SK-N-SH (cell line): Measurements from ENCODE around the gene MGA. TPM values are rescaled to one million over a fixed set of nuclear protein-coding genes. Genes with fewer than 3 reads are reported as not detected.

Experiments used
- CTCF ChIA-PET: fragments of 300-600, 350-600 bp; formaldehyde crosslinking; extraction: SDS; loops from one replicate; lab custom pipeline; 2021; lab: Yijun Ruan, JAX
- POLR2A ChIA-PET: fragments of 350-600 bp; sonication (Branson Sonifier 250); formaldehyde crosslinking; extraction: SDS; loops from one replicate; lab custom pipeline; 2020; ENCODE audit warnings: antibody characterized with exemption, inconsistent platforms; lab: Yijun Ruan, JAX
- DNase-seq: peaks from one replicate; pipeline ENCODE4 v3.0.0; 2012
- H2AFZ ChIP-seq: fragments of 200-600 bp; sonication (generic); 2 replicates; pipeline ENCODE4 v1.8.1; 2016; ENCODE audit warnings: antibody characterized with exemption, mild to moderate bottlenecking, low read depth
- H3F3A ChIP-seq: fragments of 200-600 bp; sonication (generic); replicated peaks from 2 replicates; pipeline ENCODE3; 2016; ENCODE audit warnings: antibody characterized with exemption, mild to moderate bottlenecking; ENCODE audit not compliant: insufficient read depth
- H3K27ac ChIP-seq, 2 experiments: fragments of 200-500 bp in 1 of 2; fragments of 200-600 bp in 1 of 2; sonication (Bioruptor generic) in 1 of 2; sonication (generic), shearing (Covaris generic) in 1 of 2; 2 replicates each; pipeline versions ENCODE4 v1.5.1 to v1.6.1; 2014 to 2016; ENCODE audit warnings: low read depth in 2 of 2, inconsistent platforms in 1 of 2, low read length in 1 of 2, mild to moderate bottlenecking in 1 of 2, mixed read lengths in 1 of 2
- H3K27me3 ChIP-seq: fragments of 200-600 bp; sonication (generic), shearing (Covaris generic); 2 replicates; pipeline ENCODE4 v1.6.1; 2016; ENCODE audit warnings: mixed run types; ENCODE audit not compliant: insufficient read depth
- H3K36me3 ChIP-seq, 2 experiments: fragments of 200-500 bp in 1 of 2; fragments of 200-600 bp in 1 of 2; sonication (Bioruptor generic) in 1 of 2; sonication (generic) in 1 of 2; replicated peaks in 1 of 2; 2 replicates each; pipeline versions ENCODE3 to v1.5.1; 2014 to 2016; ENCODE audit warnings: low read length in 1 of 2, mild to moderate bottlenecking in 1 of 2; ENCODE audit not compliant: insufficient read depth in 2 of 2, control insufficient read depth in 1 of 2
- H3K4me1 ChIP-seq, 2 experiments: fragments of 200-500 bp in 1 of 2; fragments of 200-600 bp in 1 of 2; sonication (Bioruptor generic) in 1 of 2; sonication (generic), shearing (Covaris generic) in 1 of 2; 2 replicates each; pipeline versions ENCODE4 v1.5.1 to v1.6.1; 2014 to 2016; ENCODE audit warnings: low read depth in 1 of 2, low read length in 1 of 2, mixed run types in 1 of 2; ENCODE audit not compliant: insufficient read depth in 2 of 2, control insufficient read depth in 1 of 2
- H3K4me2 ChIP-seq: fragments of 200-600 bp; sonication (generic), shearing (Covaris generic); 2 replicates; pipeline ENCODE4 v1.6.1; 2017; ENCODE audit warnings: mixed run types
- H3K4me3 ChIP-seq, 2 experiments: fragments of 200-500 bp in 1 of 2; fragments of 200-600 bp in 1 of 2; sonication (Bioruptor generic) in 1 of 2; sonication (generic), shearing (Covaris generic) in 1 of 2; 2 replicates each; pipeline versions ENCODE4 v1.5.1 to v1.8.1; 2014 to 2016; ENCODE audit warnings: low read depth in 2 of 2, inconsistent platforms in 1 of 2, low read length in 1 of 2, mild to moderate bottlenecking in 1 of 2, mixed read lengths in 1 of 2, moderate library complexity in 1 of 2
- H3K79me2 ChIP-seq: fragments of 200-600 bp; sonication (generic); 2 replicates; pipeline ENCODE4 v1.8.1; 2017; ENCODE audit warnings: mild to moderate bottlenecking; ENCODE audit not compliant: insufficient read depth
- H3K9ac ChIP-seq: fragments of 200-600 bp; sonication (generic); 2 replicates; pipeline ENCODE4 v1.6.1; 2017; ENCODE audit warnings: mixed run types
- H3K9me2 ChIP-seq: fragments of 200-600 bp; sonication (generic); 2 replicates; pipeline ENCODE4 v1.6.1; 2017; ENCODE audit warnings: mixed run types
- H3K9me3 ChIP-seq: fragments of 200-600 bp; sonication (generic); 2 replicates; pipeline ENCODE4 v1.6.1; 2017; ENCODE audit warnings: mixed run types, mild to moderate bottlenecking, moderate library complexity
- H4K20me1 ChIP-seq: fragments of 200-600 bp; sonication (generic); 2 replicates; pipeline ENCODE4 v1.6.1; 2017; ENCODE audit warnings: mild to moderate bottlenecking, mixed run types; ENCODE audit not compliant: insufficient read depth
- CHD2 ChIP-seq: fragments of 150-350 bp; IDR thresholded peaks from 2 replicates; pipeline ENCODE4 v1.6.1; 2018; ENCODE audit warnings: low read length; ENCODE audit not compliant: partially characterized antibody
- ELF1 ChIP-seq: IDR thresholded peaks from 2 replicates; pipeline ENCODE4 v1.4.0; 2012
- EP300 ChIP-seq, 2 experiments: IDR thresholded peaks; 2 replicates each; pipeline versions ENCODE4 v1.4.0 to v1.6.1; 2012; ENCODE audit warnings: borderline replicate concordance in 1 of 2, low read depth in 1 of 2, low read length in 1 of 2
- EZH2phosphoT487 ChIP-seq: fragments of 200-600 bp; sonication (generic); IDR thresholded peaks from 2 replicates; pipeline ENCODE4 v1.6.1; 2017; ENCODE audit warnings: low read depth, mixed run types, mild to moderate bottlenecking, antibody characterized with exemption, moderate library complexity, borderline replicate concordance
- FOSL2 ChIP-seq: IDR thresholded peaks from 2 replicates; pipeline ENCODE4 v1.4.0; 2012; ENCODE audit warnings: low read depth, mild to moderate bottlenecking, moderate library complexity, borderline replicate concordance
- FOXJ3 ChIP-seq: sonication (generic); formaldehyde crosslinking; IDR thresholded peaks from 2 replicates; pipeline ENCODE4 v1.5.1; 2020; ENCODE audit warnings: mild to moderate bottlenecking, missing genetic modification reagents
- FOXM1 ChIP-seq: IDR thresholded peaks from 2 replicates; pipeline ENCODE4 v1.4.0; 2012; ENCODE audit warnings: low read depth, mild to moderate bottlenecking
- GABPA ChIP-seq: IDR thresholded peaks from 2 replicates; pipeline ENCODE4 v1.4.0; 2012; ENCODE audit warnings: low read depth, mild to moderate bottlenecking
- MXI1 ChIP-seq: IDR thresholded peaks from 2 replicates; pipeline ENCODE4 v1.6.1; 2012; ENCODE audit warnings: mild to moderate bottlenecking, low read depth, low read length, improper control_type of control experiment
- NFIC ChIP-seq: IDR thresholded peaks from 2 replicates; pipeline ENCODE4 v1.4.0; 2012; ENCODE audit warnings: borderline replicate concordance
- NRF1 ChIP-seq: IDR thresholded peaks from 2 replicates; pipeline ENCODE4 v1.6.1; 2012; ENCODE audit warnings: low read depth, mild to moderate bottlenecking, low read length
- POLR2AphosphoS5 ChIP-seq: IDR thresholded peaks from 2 replicates; pipeline ENCODE4 v1.6.1; 2012; ENCODE audit warnings: low read depth, low read length
- RAD21 ChIP-seq: IDR thresholded peaks from 2 replicates; pipeline ENCODE4 v1.6.1; 2012; ENCODE audit warnings: mild to moderate bottlenecking, low read length
- RFX5 ChIP-seq: IDR thresholded peaks from 2 replicates; pipeline ENCODE4 v1.6.1; 2012; ENCODE audit warnings: mild to moderate bottlenecking, improper control_type of control experiment, low read length
- RXRA ChIP-seq: IDR thresholded peaks from 2 replicates; pipeline ENCODE4 v1.4.0; 2012; ENCODE audit warnings: low read depth, mild to moderate bottlenecking, borderline replicate concordance
- SIN3A ChIP-seq: IDR thresholded peaks from 2 replicates; pipeline ENCODE4 v1.6.1; 2012; ENCODE audit warnings: low read depth, mild to moderate bottlenecking, low read length, moderate library complexity, borderline replicate concordance
- TCF12 ChIP-seq: IDR thresholded peaks from 2 replicates; pipeline ENCODE4 v1.4.0; 2012
- TEAD4 ChIP-seq: IDR thresholded peaks from 2 replicates; pipeline ENCODE4 v1.4.0; 2012; ENCODE audit warnings: mild to moderate bottlenecking, borderline replicate concordance; ENCODE audit not compliant: insufficient read depth
- YY1 ChIP-seq: IDR thresholded peaks from 2 replicates; pipeline ENCODE4 v1.4.0; 2012; ENCODE audit warnings: low read depth, mild to moderate bottlenecking
- WGBS: methylation state at CpG from one replicate; pipeline ENCODE4 v1.1.6; 2017; ENCODE audit warnings: low lambda C conversion rate; 5-methylcytosine and 5-hydroxymethylcytosine counted together
- polyA plus RNA-seq, 3 experiments: library from polyadenylated mRNA; depleted of rRNA; stranded (reverse); fragments of >200 nt; gene quantifications; 2 replicates each; pipeline ENCODE4 v1.2.3, GENCODE V29; 2012
- TF ChIP-seq, protein P1 (sequence below): fragments of 200-600 bp; sonication (generic); IDR thresholded peaks from 2 replicates; pipeline ENCODE4 v1.6.1; 2017; ENCODE audit warnings: antibody characterized with exemption, mild to moderate bottlenecking, moderate library complexity
- TF ChIP-seq, protein P2 (sequence below): IDR thresholded peaks from 2 replicates; pipeline ENCODE4; 2012
- TF ChIP-seq, protein P3 (sequence below): IDR thresholded peaks from 2 replicates; pipeline ENCODE4 v1.6.1; 2012; ENCODE audit warnings: mild to moderate bottlenecking, low read depth, low read length, moderate library complexity

Gene MGA
- polyA plus RNA-seq, 1 of the 3 experiments (the other 2 are of a cell fraction) = 2.3 TPM

DNA sequence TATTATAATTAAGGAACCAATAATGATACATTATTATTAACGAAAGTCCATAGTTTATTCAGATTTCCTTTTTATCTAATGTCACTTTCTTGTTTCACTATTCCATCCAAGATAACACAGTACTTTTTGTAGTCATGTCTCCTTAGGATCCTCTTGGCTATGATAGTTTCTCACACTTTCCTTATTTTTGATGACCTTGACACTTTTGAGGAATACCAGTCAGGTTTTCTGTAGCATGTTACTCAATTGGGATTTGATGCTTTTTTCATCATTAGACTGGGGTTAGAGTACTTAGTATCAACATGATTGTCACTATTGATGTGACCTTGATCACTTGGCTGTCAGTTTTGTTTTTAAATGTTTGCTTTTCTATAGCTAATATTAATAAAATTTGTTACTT lies 33.0 kb upstream of the MGA start:
- DNase-seq = no peak
- H3K9me3 ChIP-seq = no peaks in the 10 kb centered on the region
- POLR2A ChIA-PET = no interaction called here
- H3K27me3 ChIP-seq = no peaks in the 10 kb centered on the region
- H3K9me2 ChIP-seq = no peaks in the 10 kb centered on the region
- H3K36me3 ChIP-seq = no peaks in the 10 kb centered on the region
- no peak overlapping the region for H3K4me2 ChIP-seq
- H3K4me3 ChIP-seq = no peak overlapping the region
- H2AFZ ChIP-seq = no peak overlapping the region
- peaks cover 6% of the 10 kb centered on the region for H3F3A ChIP-seq
- H3K27ac ChIP-seq = no peak overlapping the region
- no peaks in the 10 kb centered on the region for H4K20me1 ChIP-seq
- 80% methylated on average over 1 of the region's 1 CpG for WGBS
- H3K4me1 ChIP-seq = no peaks in the 10 kb centered on the region; a peak in 1 of 4 replicates
- TF ChIP-seq TEAD4 = no peak
- no peak for TF ChIP-seq TCF12
- TF ChIP-seq ELF1 = no peak
- TF ChIP-seq, all 33 proteins: peak for 0
- CTCF ChIA-PET = interaction anchor here (1.8 kb wide), 1 partner anchor 70 kb away, joined by 6 read pairs; no protein-coding TSS in a partner anchor
- H3K79me2 ChIP-seq = no peaks in the 10 kb centered on the region
- no peak overlapping the region for H3K9ac ChIP-seq

GRCh38 chr15:41629463-41629862 lies 30.7 kb upstream of the MGA start:
- POLR2A ChIA-PET = interaction anchor here (0.8 kb wide), 1 partner anchor 8 kb away, joined by 4 read pairs; no protein-coding TSS in a partner anchor
- 99% methylated on average over 4 of the region's 4 CpGs for WGBS
- Histone ChIP-seq H4K20me1 (no peaks in the 10 kb centered on the region), H3K36me3 (no peaks in the 10 kb centered on the region), H3K4me2 (no peak overlapping the region), H3K27ac (no peak overlapping the region), H3K9ac (no peak overlapping the region), H3K9me3 (no peaks in the 10 kb centered on the region), H3K4me3 (no peak overlapping the region), H3K9me2 (no peaks in the 10 kb centered on the region), H3F3A (no peaks in the 10 kb centered on the region), H2AFZ (no peak overlapping the region), H3K79me2 (no peaks in the 10 kb centered on the region), H3K27me3 (no peaks in the 10 kb centered on the region), H3K4me1 (no peaks in the 10 kb centered on the region; a peak in 2 of 4 replicates)
- TF ChIP-seq MXI1 (no peak), POLR2AphosphoS5 (no peak), FOXM1 (no peak), RAD21 (no peak), RXRA (no peak), EZH2phosphoT487 (no peak), NFIC (no peak), RFX5 (no peak), NRF1 (no peak), FOSL2 (no peak), GABPA (no peak), EP300 (IDR thresholded peaks at IDR 0.05; ENCODE audit: borderline replicate concordance in 1 of 2, low read depth in 1 of 2, low read length in 1 of 2) (no peak), YY1 (no peak), SIN3A (no peak), FOXJ3 (CRISPR knock-in tag) (no peak), CHD2 (no peak)
- TF ChIP-seq, protein P1, sequence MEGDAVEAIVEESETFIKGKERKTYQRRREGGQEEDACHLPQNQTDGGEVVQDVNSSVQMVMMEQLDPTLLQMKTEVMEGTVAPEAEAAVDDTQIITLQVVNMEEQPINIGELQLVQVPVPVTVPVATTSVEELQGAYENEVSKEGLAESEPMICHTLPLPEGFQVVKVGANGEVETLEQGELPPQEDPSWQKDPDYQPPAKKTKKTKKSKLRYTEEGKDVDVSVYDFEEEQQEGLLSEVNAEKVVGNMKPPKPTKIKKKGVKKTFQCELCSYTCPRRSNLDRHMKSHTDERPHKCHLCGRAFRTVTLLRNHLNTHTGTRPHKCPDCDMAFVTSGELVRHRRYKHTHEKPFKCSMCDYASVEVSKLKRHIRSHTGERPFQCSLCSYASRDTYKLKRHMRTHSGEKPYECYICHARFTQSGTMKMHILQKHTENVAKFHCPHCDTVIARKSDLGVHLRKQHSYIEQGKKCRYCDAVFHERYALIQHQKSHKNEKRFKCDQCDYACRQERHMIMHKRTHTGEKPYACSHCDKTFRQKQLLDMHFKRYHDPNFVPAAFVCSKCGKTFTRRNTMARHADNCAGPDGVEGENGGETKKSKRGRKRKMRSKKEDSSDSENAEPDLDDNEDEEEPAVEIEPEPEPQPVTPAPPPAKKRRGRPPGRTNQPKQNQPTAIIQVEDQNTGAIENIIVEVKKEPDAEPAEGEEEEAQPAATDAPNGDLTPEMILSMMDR = no peak
- TF ChIP-seq, protein P2, sequence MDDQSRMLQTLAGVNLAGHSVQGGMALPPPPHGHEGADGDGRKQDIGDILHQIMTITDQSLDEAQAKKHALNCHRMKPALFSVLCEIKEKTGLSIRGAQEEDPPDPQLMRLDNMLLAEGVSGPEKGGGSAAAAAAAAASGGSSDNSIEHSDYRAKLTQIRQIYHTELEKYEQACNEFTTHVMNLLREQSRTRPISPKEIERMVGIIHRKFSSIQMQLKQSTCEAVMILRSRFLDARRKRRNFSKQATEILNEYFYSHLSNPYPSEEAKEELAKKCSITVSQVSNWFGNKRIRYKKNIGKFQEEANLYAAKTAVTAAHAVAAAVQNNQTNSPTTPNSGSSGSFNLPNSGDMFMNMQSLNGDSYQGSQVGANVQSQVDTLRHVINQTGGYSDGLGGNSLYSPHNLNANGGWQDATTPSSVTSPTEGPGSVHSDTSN = no peak
- TF ChIP-seq, protein P3, sequence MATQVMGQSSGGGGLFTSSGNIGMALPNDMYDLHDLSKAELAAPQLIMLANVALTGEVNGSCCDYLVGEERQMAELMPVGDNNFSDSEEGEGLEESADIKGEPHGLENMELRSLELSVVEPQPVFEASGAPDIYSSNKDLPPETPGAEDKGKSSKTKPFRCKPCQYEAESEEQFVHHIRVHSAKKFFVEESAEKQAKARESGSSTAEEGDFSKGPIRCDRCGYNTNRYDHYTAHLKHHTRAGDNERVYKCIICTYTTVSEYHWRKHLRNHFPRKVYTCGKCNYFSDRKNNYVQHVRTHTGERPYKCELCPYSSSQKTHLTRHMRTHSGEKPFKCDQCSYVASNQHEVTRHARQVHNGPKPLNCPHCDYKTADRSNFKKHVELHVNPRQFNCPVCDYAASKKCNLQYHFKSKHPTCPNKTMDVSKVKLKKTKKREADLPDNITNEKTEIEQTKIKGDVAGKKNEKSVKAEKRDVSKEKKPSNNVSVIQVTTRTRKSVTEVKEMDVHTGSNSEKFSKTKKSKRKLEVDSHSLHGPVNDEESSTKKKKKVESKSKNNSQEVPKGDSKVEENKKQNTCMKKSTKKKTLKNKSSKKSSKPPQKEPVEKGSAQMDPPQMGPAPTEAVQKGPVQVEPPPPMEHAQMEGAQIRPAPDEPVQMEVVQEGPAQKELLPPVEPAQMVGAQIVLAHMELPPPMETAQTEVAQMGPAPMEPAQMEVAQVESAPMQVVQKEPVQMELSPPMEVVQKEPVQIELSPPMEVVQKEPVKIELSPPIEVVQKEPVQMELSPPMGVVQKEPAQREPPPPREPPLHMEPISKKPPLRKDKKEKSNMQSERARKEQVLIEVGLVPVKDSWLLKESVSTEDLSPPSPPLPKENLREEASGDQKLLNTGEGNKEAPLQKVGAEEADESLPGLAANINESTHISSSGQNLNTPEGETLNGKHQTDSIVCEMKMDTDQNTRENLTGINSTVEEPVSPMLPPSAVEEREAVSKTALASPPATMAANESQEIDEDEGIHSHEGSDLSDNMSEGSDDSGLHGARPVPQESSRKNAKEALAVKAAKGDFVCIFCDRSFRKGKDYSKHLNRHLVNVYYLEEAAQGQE = no peak
- CTCF ChIA-PET = interaction anchor here (1.2 kb wide), 1 partner anchor 72 kb away, joined by 3 read pairs; no protein-coding TSS in a partner anchor
- no peak for DNase-seq
